Fibroblast of upper back skin (primary cell): ENCODE measurements around the gene MAP3K15.

ENCODE experiments used
- DNase-seq: peaks from one replicate; pipeline ENCODE4 v3.0.0-alpha.2; 2013

Gene MAP3K15

DNA sequence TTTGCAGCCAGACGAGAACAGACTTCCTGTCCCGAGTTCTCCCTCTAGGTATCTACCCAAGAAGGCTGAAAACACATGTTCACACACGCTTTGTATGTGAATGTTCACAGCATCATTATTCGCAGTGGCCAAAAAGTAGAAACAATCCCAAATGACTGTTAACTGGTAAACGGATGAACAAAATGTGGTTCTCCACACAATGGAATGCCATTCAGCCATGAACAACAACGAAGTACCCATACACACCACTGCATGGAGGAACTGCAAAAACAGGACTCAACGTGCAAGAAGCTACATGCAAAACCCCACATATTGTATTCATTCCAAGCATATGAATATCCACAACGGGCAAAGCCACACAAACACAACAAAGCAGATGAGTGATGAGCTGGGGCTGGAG, 126.6 kb downstream of the MAP3K15 start:
- no peak for DNase-seq

- no peak for DNase-seq
Measured at GRCh38 chrX:19388064-19388679, 127.1 kb downstream of the MAP3K15 start.

DNA sequence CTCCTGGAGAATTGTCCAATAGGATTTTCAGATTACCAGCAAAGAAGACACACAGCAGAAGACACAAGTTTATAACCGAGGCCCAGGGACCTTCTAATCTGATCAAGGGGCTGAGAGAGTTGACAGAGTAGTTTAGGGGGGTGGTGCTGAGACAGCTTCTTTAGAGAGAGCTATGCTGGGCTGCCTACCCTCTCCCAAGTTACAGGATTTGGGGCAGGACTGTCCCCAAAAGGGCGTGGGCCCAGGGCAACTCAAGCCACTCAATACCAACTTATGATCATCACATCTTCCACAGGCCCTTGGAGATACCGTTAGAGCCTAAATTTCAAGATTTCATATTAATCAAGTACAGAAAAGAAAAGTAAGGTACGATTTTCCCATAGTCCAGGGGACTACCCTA, 128.6 kb downstream of the MAP3K15 start:
- DNase-seq, result no peak

DNA sequence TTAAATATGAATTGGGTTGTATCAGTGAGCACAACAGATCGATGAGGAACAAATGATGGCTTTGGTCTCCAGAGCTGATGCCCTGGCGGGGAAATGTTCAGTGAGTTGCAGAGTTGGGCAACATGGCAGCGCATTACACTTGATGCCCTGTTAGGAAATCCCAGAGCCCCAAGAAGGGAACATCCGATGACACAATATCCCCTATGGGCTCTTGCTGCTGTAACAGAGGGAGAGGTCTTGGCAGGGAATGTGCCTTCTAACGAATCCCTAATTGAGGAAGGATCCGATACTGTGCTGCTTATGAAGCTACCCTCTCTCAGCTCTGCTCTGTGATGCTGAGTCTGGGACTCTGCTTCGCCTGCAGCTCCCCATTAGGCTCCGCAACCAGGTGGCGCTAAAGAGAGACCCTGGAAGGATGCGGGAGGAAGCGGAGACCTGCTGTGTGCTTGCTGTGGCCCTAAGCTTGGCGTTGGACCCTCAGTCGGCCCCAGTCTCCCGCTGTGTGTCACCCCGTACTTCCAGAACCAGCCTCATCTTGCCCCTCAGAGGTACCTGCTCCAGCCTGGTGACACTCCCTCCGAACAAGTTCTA, 132.7 kb downstream of the MAP3K15 start:
- DNase-seq, result peak; percentile 23

DNA sequence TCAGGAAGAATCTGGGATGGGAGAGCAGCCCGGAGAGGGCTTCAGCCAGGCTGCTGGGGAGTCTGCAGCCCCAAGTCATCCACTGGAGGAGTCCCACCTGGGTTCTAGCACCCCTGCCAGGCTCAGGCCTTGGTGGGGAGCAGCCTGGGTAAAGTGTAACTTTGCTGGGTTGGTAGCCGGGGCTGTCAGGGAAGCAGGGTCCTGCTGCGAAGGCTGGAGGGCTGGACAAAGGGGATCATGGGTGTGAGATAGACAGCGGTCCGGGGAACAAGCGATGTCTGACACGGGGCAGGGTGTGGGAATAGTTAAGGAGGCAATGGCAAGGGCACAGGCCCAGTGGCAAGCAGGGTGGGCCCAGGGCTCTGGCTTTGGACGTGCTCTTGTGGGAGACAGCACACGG, 134.0 kb downstream of the MAP3K15 start:
- DNase-seq, result no peak

DNA sequence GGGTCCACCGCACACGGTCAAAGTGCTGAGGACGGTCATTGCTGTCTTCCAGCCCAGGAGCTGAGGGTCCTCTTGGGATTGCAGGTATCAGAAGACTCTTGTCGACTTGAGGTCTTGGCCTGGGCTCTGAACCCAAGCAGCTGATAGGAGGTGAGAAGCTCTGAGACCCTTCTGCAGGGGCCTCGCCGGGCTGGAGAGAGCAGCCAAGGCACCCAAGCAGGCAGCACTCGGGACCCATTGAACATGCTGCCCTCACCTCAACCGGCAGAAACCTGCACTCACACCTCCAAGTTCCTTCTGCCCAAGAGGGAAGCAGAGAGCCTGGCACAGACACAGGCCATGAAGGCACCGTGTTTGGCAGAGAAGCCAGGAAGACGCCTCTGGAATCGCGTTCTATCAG, 137.5 kb downstream of the MAP3K15 start:
- DNase-seq, result no peak

GRCh38 chrX:19375546-19375945, 139.8 kb downstream of the MAP3K15 start:
- DNase-seq, result no peak

GRCh38 chrX:19373351-19373891, 141.9 kb downstream of the MAP3K15 start:
- DNase-seq, result no peak

GRCh38 chrX:19372547-19373331, 142.6 kb downstream of the MAP3K15 start:
- no peak for DNase-seq

DNA sequence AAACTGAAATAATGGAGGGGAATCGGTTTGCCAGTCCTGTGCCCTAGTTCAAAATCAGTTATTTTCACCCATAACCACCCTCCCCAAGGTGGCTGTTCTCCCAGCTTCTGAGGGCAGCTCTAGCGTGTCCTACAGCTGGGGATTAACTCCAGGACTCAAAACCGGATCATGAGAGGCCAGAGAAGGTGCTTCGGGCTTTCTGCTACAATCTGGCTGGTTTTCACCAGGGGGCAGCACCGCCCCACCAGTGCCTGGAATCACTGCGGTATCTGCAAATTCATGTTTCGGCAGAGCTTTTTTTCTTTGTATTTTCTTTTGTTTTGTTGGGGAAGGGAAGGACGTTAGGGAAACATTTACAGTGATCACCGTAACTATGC, 143.2 kb downstream of the MAP3K15 start:
- peak; percentile 66 for DNase-seq

GRCh38 chrX:19370061-19370460, 145.2 kb downstream of the MAP3K15 start:
- peak; percentile 70 for DNase-seq

DNA sequence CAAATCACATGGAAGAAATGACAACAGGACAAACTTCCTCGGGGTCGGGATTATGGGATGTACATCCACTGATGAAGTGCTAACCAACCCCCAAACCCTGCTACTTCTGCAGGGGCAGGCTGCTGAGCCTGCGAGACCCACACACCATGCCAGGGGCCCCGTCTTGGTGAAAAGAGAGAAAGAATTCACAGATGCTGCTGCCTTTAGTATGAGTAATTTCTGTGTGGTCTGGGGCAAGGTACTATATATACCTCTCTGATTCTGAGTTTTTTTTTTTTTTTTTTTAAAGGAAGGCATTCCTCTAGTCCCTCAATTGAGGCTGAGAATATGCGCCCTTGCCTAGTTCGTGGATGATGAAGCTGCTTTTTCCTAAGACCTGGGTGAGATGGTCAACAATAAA, 146.7 kb downstream of the MAP3K15 start:
- peak; percentile 47 for DNase-seq

GRCh38 chrX:19361701-19362100, 153.6 kb downstream of the MAP3K15 start:
- no peak for DNase-seq

DNA sequence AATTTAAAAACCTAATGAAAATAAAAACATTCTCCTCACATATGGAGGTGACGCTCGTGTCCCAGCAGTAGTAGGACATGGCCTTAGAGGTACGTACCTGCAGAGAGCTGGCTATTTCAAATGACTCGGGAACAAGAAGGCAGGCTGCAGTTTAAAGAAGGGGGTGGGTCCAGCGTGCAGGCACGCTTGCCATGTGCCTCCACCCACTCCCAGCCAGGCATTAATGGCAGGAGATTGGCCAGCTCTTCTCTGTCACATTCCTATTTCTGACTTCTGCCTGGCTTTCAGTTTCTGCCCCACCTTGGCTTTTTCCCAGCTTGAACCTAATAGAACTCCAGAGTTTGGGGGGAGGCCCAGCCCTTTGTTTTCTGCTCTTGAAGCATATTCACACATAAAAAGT, 154.4 kb downstream of the MAP3K15 start:
- no peak for DNase-seq

- DNase-seq, result no peak
Measured at GRCh38 chrX:19358521-19358920, 156.8 kb downstream of the MAP3K15 start.

DNA sequence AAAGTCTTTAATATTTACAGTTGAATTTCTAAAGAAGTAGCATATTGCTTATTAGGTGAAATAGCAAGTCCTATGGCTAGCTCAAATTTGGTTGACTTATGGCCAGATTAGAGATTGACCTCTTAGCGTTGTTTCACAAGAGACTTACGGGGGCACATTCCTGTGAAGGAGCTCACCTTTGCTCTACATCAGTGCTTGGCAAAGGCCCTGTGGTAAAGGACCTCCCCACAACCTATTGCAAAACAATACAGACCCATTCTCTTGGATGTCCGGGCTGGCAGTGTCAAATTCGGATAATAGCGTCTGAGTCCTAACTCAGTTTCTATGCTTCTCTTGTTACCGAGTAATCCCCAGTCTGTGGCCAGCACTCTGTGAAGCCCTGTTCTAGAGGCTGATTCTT, 160.7 kb downstream of the MAP3K15 start:
- no peak for DNase-seq

- no peak for DNase-seq
Measured at GRCh38 chrX:19350941-19351384, 164.3 kb downstream of the MAP3K15 start.

DNA sequence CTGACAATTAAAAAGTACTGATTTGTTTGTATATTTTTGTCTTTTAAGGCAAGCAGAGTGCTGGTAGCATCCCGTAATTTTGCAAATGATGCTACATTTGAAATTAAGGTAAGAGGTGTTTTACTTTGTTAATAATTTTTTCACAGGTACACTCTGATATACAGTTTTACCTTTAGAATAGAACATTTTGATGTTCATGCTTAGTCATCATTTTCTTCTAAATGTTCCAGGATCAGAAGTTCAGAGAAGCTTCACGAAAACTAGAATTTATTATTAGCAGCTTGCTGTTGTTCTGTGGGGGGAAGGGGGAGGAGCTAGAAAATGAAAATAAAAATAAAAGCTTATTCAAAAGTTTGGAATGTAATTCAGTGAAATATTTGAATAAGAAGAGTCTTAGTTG, 166.0 kb downstream of the MAP3K15 start:
- DNase-seq, result no peak

- peak; percentile 29 for DNase-seq
Measured at GRCh38 chrX:19347916-19348315, 167.4 kb downstream of the MAP3K15 start.

DNA sequence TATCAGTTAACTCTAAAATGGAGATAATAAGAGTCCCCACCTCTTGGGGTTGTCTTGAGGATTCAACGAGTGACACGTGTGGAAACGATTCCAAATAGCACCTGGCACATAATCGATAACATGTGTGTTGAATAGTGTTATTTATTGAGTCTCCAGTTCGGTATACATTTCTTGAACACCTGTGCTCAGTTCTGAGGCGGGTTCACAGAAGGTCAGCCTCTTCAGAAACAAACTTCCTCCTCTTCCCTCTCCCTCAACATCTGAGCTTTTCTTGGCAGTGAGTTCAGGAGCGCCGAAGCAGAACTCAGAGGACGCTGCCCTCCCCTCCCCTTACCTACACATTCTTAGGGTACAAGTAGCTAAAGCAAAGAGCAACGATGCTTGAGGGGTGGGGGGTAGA, 170.6 kb downstream of the MAP3K15 start:
- DNase-seq, result no peak

DNA sequence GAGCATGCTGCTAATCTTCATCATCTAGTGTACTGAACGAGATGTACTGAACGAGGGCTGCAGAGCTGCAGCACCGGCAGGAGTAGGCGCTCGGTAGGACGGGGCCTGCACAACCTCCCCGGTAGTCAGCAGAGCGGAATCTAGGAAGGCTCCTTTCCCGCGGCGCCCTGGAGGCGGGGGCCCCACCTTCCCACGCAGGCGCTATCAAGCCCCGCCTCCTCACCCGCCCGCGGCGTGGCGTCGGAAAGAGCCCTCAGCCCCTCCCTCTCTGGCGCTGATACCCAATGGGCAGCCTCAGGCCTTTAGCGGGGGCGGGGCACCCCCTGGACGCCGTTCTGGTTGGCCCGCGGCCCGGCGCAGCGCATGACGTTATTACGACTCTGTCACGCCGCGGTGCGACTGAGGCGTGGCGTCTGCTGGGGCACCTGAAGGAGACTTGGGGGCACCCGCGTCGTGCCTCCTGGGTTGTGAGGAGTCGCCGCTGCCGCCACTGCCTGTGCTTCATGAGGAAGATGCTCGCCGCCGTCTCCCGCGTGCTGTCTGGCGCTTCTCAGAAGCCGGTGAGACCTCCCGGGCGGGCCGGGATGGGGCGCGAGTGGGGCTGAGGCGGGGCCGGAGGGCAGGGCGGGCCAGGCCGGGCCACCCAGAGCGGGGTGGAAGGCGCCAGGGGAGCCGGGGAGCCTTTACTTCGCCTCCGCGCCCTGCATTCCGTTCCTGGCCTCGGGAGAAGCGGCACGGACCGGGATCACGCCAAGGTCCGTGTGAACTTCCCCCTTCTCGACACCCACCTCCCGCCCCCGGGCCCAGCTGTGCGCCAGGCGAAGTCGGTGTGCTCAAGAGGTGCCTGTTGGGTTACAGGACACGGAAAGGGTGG, 171.5 kb downstream of the MAP3K15 start, which contains the start of gene PDHA1:
TSS of gene PDHA1 (plus strand) at position 393 of the 874 bp plus-strand sequence. CDS start at position 504, 111 bp downstream.
- peak; percentile 92 for DNase-seq

DNA sequence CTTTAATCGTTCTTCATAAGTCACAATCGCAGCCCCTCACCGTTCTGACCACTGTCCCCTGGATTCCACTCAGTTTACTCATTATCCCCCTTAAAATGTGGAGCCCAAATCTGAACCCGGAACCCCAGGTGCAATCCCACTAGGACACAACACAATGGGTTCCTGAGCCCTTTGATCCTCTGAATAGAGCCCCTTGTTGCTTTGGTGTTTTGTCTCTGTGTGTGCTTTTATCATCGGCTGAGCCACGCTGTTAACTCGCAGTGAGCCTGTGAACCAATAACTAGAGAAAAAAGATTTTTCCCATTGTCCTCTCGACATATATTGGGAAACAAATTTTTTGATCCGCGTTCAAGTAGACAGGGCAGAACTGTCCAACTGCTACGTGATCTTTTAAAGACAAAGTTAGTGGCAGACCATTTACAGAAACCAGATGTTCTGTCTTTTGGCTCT, 172.2 kb downstream of the MAP3K15 start:
- no peak for DNase-seq
